Measurements from ENCODE around the gene TCERG1L. TPM values are rescaled to one million over a fixed set of nuclear protein-coding genes. Genes with fewer than 3 reads are reported as not detected.

TCERG1L gene
- total RNA-seq, 1 experiment from 2014 or later = 1.5 TPM

DNA sequence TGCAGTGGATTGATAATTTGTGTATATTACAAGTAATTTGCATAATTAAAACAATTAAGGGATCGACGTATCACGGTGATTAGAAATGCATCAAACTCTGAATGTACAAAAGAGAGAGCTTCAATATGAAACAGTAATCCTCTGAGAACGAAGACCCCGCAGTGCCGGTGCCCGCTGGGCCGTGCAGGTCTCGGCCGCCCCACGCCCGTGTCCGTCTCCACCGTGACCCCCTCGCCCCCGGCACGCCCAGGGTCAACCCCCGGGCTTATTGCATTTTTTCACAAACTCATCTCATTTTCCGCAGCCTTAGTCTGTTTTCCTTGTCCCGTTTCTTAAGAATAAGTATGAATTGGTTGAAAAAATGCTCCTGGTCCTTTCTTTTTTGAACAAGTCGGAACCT lies 218.6 kb downstream of the TCERG1L start (continued):
- TF ChIP-seq, protein P1, sequence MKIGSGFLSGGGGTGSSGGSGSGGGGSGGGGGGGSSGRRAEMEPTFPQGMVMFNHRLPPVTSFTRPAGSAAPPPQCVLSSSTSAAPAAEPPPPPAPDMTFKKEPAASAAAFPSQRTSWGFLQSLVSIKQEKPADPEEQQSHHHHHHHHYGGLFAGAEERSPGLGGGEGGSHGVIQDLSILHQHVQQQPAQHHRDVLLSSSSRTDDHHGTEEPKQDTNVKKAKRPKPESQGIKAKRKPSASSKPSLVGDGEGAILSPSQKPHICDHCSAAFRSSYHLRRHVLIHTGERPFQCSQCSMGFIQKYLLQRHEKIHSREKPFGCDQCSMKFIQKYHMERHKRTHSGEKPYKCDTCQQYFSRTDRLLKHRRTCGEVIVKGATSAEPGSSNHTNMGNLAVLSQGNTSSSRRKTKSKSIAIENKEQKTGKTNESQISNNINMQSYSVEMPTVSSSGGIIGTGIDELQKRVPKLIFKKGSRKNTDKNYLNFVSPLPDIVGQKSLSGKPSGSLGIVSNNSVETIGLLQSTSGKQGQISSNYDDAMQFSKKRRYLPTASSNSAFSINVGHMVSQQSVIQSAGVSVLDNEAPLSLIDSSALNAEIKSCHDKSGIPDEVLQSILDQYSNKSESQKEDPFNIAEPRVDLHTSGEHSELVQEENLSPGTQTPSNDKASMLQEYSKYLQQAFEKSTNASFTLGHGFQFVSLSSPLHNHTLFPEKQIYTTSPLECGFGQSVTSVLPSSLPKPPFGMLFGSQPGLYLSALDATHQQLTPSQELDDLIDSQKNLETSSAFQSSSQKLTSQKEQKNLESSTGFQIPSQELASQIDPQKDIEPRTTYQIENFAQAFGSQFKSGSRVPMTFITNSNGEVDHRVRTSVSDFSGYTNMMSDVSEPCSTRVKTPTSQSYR (CRISPR knock-in tag; IDR thresholded peaks at IDR 0.05) = no peak
- TF ChIP-seq, protein P2, sequence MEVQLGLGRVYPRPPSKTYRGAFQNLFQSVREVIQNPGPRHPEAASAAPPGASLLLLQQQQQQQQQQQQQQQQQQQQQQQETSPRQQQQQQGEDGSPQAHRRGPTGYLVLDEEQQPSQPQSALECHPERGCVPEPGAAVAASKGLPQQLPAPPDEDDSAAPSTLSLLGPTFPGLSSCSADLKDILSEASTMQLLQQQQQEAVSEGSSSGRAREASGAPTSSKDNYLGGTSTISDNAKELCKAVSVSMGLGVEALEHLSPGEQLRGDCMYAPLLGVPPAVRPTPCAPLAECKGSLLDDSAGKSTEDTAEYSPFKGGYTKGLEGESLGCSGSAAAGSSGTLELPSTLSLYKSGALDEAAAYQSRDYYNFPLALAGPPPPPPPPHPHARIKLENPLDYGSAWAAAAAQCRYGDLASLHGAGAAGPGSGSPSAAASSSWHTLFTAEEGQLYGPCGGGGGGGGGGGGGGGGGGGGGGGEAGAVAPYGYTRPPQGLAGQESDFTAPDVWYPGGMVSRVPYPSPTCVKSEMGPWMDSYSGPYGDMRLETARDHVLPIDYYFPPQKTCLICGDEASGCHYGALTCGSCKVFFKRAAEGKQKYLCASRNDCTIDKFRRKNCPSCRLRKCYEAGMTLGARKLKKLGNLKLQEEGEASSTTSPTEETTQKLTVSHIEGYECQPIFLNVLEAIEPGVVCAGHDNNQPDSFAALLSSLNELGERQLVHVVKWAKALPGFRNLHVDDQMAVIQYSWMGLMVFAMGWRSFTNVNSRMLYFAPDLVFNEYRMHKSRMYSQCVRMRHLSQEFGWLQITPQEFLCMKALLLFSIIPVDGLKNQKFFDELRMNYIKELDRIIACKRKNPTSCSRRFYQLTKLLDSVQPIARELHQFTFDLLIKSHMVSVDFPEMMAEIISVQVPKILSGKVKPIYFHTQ (CRISPR knock-in tag; IDR thresholded peaks at IDR 0.05) = no peak
- TF ChIP-seq, protein P3, sequence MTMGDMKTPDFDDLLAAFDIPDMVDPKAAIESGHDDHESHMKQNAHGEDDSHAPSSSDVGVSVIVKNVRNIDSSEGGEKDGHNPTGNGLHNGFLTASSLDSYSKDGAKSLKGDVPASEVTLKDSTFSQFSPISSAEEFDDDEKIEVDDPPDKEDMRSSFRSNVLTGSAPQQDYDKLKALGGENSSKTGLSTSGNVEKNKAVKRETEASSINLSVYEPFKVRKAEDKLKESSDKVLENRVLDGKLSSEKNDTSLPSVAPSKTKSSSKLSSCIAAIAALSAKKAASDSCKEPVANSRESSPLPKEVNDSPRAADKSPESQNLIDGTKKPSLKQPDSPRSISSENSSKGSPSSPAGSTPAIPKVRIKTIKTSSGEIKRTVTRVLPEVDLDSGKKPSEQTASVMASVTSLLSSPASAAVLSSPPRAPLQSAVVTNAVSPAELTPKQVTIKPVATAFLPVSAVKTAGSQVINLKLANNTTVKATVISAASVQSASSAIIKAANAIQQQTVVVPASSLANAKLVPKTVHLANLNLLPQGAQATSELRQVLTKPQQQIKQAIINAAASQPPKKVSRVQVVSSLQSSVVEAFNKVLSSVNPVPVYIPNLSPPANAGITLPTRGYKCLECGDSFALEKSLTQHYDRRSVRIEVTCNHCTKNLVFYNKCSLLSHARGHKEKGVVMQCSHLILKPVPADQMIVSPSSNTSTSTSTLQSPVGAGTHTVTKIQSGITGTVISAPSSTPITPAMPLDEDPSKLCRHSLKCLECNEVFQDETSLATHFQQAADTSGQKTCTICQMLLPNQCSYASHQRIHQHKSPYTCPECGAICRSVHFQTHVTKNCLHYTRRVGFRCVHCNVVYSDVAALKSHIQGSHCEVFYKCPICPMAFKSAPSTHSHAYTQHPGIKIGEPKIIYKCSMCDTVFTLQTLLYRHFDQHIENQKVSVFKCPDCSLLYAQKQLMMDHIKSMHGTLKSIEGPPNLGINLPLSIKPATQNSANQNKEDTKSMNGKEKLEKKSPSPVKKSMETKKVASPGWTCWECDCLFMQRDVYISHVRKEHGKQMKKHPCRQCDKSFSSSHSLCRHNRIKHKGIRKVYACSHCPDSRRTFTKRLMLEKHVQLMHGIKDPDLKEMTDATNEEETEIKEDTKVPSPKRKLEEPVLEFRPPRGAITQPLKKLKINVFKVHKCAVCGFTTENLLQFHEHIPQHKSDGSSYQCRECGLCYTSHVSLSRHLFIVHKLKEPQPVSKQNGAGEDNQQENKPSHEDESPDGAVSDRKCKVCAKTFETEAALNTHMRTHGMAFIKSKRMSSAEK (CRISPR knock-in tag; IDR thresholded peaks at IDR 0.05; ENCODE audit: borderline replicate concordance) = no peak

GRCh38 chr10:131092386-131092785 lies 219.1 kb downstream of the TCERG1L start:
- ChIA-PET POLR2A (no interaction called here), CTCF (no interaction called here)
- DNase-seq (ENCODE audit: low spot score) (no peak), ATAC-seq (no peak)
- Mint-ChIP-seq H3K4me3 (no peak overlapping the region), H3K27me3 (ENCODE audit: low read depth) (peaks cover 6% of the 10 kb centered on the region; the same call in 1 of the 2 replicates), H3K4me1 (peaks cover 6% of the 10 kb centered on the region; the same call in 1 of the 2 replicates), H3K27ac (no peak overlapping the region), H3K9me3 (peaks cover 34% of the 10 kb centered on the region), H3K36me3 (peaks cover 39% of the 10 kb centered on the region)
- TF ChIP-seq CREB1 (CRISPR knock-in tag; IDR thresholded peaks at IDR 0.05) = no peak
- TF ChIP-seq, protein P4, sequence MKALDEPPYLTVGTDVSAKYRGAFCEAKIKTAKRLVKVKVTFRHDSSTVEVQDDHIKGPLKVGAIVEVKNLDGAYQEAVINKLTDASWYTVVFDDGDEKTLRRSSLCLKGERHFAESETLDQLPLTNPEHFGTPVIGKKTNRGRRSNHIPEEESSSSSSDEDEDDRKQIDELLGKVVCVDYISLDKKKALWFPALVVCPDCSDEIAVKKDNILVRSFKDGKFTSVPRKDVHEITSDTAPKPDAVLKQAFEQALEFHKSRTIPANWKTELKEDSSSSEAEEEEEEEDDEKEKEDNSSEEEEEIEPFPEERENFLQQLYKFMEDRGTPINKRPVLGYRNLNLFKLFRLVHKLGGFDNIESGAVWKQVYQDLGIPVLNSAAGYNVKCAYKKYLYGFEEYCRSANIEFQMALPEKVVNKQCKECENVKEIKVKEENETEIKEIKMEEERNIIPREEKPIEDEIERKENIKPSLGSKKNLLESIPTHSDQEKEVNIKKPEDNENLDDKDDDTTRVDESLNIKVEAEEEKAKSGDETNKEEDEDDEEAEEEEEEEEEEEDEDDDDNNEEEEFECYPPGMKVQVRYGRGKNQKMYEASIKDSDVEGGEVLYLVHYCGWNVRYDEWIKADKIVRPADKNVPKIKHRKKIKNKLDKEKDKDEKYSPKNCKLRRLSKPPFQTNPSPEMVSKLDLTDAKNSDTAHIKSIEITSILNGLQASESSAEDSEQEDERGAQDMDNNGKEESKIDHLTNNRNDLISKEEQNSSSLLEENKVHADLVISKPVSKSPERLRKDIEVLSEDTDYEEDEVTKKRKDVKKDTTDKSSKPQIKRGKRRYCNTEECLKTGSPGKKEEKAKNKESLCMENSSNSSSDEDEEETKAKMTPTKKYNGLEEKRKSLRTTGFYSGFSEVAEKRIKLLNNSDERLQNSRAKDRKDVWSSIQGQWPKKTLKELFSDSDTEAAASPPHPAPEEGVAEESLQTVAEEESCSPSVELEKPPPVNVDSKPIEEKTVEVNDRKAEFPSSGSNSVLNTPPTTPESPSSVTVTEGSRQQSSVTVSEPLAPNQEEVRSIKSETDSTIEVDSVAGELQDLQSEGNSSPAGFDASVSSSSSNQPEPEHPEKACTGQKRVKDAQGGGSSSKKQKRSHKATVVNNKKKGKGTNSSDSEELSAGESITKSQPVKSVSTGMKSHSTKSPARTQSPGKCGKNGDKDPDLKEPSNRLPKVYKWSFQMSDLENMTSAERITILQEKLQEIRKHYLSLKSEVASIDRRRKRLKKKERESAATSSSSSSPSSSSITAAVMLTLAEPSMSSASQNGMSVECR (CRISPR knock-in tag; IDR thresholded peaks at IDR 0.05; ENCODE audit: borderline replicate concordance) = no peak
- no peak for TF ChIP-seq ZNF121 (CRISPR knock-in tag; IDR thresholded peaks at IDR 0.05)
- TF ChIP-seq, protein P5, sequence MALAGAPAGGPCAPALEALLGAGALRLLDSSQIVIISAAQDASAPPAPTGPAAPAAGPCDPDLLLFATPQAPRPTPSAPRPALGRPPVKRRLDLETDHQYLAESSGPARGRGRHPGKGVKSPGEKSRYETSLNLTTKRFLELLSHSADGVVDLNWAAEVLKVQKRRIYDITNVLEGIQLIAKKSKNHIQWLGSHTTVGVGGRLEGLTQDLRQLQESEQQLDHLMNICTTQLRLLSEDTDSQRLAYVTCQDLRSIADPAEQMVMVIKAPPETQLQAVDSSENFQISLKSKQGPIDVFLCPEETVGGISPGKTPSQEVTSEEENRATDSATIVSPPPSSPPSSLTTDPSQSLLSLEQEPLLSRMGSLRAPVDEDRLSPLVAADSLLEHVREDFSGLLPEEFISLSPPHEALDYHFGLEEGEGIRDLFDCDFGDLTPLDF (CRISPR knock-in tag; IDR thresholded peaks at IDR 0.05) = no peak
- TF ChIP-seq, protein P2 (CRISPR knock-in tag; IDR thresholded peaks at IDR 0.05) = no peak
- TF ChIP-seq, protein P6, sequence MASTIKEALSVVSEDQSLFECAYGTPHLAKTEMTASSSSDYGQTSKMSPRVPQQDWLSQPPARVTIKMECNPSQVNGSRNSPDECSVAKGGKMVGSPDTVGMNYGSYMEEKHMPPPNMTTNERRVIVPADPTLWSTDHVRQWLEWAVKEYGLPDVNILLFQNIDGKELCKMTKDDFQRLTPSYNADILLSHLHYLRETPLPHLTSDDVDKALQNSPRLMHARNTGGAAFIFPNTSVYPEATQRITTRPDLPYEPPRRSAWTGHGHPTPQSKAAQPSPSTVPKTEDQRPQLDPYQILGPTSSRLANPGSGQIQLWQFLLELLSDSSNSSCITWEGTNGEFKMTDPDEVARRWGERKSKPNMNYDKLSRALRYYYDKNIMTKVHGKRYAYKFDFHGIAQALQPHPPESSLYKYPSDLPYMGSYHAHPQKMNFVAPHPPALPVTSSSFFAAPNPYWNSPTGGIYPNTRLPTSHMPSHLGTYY (CRISPR knock-in tag; IDR thresholded peaks at IDR 0.05) = no peak
- no peak for TF ChIP-seq IRF2 (CRISPR knock-in tag; IDR thresholded peaks at IDR 0.05; ENCODE audit: borderline replicate concordance, low read depth)
- TF ChIP-seq NFATC4 (CRISPR knock-in tag; IDR thresholded peaks at IDR 0.05) = no peak
- TF ChIP-seq TEAD1 (CRISPR knock-in tag; IDR thresholded peaks at IDR 0.05) = no peak

Measured in WTC11 (cell line).